Pericardium fibroblast (primary cell): Measurements from ENCODE around the gene ABR. TPM values are rescaled to one million over a fixed set of nuclear protein-coding genes. Genes with fewer than 3 reads are reported as not detected.

Source experiments
- total RNA-seq: library from RNA; depleted of rRNA; stranded (reverse); fragments of >200 nt; gene quantifications from 2 replicates; pipeline ENCODE4 v1.2.3, GENCODE V29; 2015

ABR gene
- 42.1 and 43.1 TPM in 2 replicates for total RNA-seq

DNA sequence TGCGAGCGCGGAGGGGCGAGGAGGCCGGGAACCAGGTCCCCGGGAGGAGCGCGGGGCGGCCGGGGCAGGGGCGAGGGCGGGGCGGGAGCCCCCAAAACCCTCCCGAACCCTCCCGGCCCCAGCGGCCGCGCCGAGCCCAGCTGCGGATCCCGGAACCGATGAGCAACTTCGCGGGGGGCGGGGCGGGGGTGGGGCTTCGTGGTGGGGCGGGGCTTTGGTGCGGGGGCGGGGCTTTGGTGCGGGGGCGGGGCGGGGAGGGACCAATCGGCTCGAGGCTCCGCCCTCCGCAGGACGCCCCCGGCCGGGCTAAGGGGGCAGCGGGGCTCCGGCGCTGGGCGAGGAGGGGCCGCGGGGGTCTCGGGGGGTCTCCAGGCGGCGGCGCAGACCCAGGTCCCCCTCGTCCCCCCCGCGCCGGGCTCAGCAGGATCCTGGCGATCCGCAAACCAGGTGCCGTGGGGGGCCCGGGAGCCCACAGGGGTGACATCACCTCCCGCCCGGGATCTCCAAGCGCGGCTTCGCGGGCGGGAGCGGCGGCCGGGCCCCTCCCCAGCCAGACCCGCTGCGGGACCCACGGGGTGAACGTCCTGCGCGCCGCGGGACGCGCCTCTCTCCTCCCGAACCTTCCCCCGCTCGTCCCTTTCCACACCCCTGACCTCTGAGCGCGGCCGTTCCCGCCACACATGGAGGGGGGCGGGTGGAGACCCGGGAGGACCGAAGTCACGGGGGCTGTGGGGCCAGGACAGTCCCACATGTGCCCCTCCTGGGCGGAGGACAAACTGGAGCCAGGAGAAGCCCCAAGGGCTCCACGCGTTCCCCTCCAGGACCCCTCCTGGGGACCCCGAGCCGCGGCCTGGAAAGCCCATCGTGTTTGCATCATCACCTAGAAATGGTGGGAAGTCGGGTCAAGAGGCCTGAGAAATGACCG lies at the start of gene ABR:
ABR (minus strand) TSS at position 164 of the 925 bp plus-strand sequence. CDS start 254 bp downstream, outside the sequence.

DNA sequence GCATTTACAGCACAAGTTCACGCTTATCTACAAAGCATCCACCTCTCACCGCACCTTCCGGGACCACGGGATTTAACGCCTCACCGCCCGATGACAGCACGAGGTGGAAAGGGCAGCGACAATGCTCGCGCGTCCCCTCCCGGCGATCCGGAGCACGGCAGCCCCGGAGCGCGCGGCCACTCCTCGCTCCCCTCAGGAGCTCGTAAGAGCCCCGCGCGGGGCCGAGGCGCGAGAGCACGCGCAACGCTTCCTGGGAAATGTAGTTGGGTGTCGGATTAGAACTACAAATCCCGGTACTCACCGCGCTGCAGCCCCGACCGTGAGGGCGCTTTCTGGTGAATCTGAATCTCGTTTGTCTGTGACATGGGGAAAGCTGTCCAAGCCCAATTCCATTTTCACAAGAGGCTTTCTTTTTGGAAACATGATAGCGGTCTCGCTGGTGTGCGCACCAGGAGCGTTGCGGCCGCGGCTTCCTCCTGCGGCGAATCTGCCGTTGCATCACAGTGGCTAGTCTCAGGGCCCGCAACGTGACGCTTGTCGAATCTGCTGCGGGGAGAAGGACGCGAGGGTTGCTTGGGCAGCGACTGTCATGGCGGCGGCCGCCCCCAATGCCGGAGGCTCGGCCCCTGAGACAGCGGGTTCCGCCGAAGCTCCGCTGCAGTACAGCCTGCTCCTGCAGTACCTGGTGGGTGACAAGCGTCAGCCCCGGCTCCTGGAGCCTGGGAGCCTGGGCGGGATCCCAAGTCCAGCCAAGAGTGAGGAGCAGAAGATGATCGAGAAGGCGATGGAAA lies 183.0 kb downstream of the ABR start, which contains the start of gene TIMM22:
TIMM22 (plus strand) TSS at position 576 of the 791 bp plus-strand sequence; CDS start at position 590, 14 bp downstream.

DNA sequence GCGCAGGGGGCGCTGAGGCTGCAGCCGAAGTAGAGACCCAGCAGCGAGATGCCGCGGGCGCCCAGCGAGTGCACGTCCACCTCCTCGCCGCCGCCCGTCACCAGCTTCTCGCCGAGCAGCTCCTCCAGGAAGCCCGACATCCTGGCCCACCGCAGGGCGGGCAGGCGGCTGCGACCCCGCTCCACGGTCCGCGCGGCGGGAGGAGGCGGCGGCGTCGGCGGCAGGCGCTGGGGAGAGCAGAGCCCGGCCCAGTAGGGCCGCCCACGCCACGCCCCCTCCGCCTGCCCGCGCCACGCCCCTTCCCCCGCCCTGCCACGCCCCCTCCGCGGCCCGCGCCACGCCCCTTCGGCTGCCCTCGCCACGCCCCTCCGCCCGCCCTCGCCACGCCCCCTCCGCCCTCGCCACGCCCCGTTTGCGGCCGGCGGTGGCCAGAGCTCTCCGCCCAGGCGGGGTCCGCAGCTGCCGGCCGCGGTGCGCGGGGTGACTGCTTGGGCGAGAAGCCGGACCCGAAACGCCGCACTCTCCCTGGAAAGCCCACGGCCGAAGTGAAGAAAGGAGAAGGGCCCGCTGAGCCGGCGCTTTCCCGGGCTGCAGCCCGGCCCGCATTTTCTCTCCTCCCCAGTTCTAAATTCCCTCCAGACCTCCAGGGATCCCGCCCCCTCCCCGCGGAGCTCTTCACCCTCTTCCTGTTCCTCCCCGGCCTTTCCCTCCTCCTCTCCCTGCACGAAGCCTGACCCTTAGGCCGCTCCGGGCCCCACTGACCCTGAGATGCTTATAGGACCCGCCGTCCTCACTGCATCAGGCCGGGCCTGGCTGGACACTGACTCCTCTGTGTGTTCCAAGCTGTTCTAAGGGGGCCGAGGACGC lies 200.0 kb downstream of the ABR start, which contains the start of gene NXN:
NXN (minus strand) TSS at position 238 of the 867 bp plus-strand sequence.

Other genes with a start within 250 kb of the ABR start
- 38.9 and 43.9 TPM in 2 replicates for gene NXN, start 200.2 kb downstream of the ABR start, total RNA-seq
- gene TIMM22, start 182.9 kb downstream of the ABR start, total RNA-seq: 12.6 and 14.9 TPM in 2 replicates
- gene BHLHA9, start 90.5 kb upstream of the ABR start, total RNA-seq: not detected in 2 replicates
- gene TRARG1, start 99.7 kb upstream of the ABR start, total RNA-seq: 0.93 TPM in 1 of 2 replicates, not detected in the other
- 526 and 560 TPM in 2 replicates for gene YWHAE, start 220.2 kb upstream of the ABR start, total RNA-seq